Activated naive CD8-positive, alpha-beta T cell (primary cell): ENCODE results near the gene RAMP2.
A peak's percentile ranks its signal among the peaks of the same experiment; 100 is the strongest.

Source experiments
- H3K27ac Mint-ChIP-seq: one replicate; pipeline ENCODE4 v1.8.0; 2021; ENCODE audit warnings: mixed read lengths
- H3K27me3 Mint-ChIP-seq: one replicate; pipeline ENCODE4 v1.8.0; 2021; ENCODE audit warnings: mixed read lengths
- H3K36me3 Mint-ChIP-seq: one replicate; pipeline ENCODE4 v1.8.0; 2021; ENCODE audit warnings: mixed read lengths
- H3K4me1 Mint-ChIP-seq: one replicate; pipeline ENCODE4 v1.8.0; 2021; ENCODE audit warnings: low read depth, mixed read lengths
- H3K4me3 Mint-ChIP-seq: one replicate; pipeline ENCODE4 v1.8.0; 2021; ENCODE audit warnings: mild to moderate bottlenecking, mixed read lengths
- H3K9me3 Mint-ChIP-seq: one replicate; pipeline ENCODE4 v1.8.0; 2021; ENCODE audit warnings: low read depth, mixed read lengths

The RAMP2 gene

GRCh38 chr17:42797067-42798007 is 36.3 kb downstream of the RAMP2 start:
- H3K9me3 Mint-ChIP-seq: no peaks in the 10 kb centered on the region
- peaks cover 18% of the 10 kb centered on the region for H3K4me1 Mint-ChIP-seq
- no peaks in the 10 kb centered on the region for H3K27me3 Mint-ChIP-seq
- no peaks in the 10 kb centered on the region for H3K36me3 Mint-ChIP-seq
- H3K27ac Mint-ChIP-seq: peak overlapping the region; percentile 34
- H3K4me3 Mint-ChIP-seq: peak overlapping the region; percentile 94

- Mint-ChIP-seq H3K27me3 (no peaks in the 10 kb centered on the region), H3K9me3 (no peaks in the 10 kb centered on the region), H3K36me3 (no peaks in the 10 kb centered on the region), H3K4me3 (peak overlapping the region; percentile 94), H3K4me1 (peaks cover 18% of the 10 kb centered on the region), H3K27ac (peak overlapping the region; percentile 72)
Measured at GRCh38 chr17:42798011-42798382, 37.0 kb downstream of the RAMP2 start.

- Mint-ChIP-seq H3K36me3 (no peaks in the 10 kb centered on the region), H3K9me3 (no peaks in the 10 kb centered on the region), H3K4me1 (peaks cover 18% of the 10 kb centered on the region), H3K27me3 (no peaks in the 10 kb centered on the region), H3K4me3 (peak within 1 kb of the TSS; percentile 94), H3K27ac (peak within 1 kb of the TSS; percentile 72)
Measured at GRCh38 chr17:42798383-42799380, 37.7 kb downstream of the RAMP2 start, which contains the start of the genes CNTD1 and COA3. Gene CNTD1 (plus strand): TSS chr17:42798861. CDS start chr17:42799068, 207 bp downstream. Gene COA3 (minus strand): TSS chr17:42798704. CDS start chr17:42798681, 23 bp downstream.

- Mint-ChIP-seq H3K9me3 (no peaks in the 10 kb centered on the region), H3K27me3 (no peaks in the 10 kb centered on the region), H3K4me3 (no peak overlapping the region), H3K27ac (no peak overlapping the region), H3K36me3 (peaks cover 2% of the 10 kb centered on the region), H3K4me1 (peaks cover 4% of the 10 kb centered on the region)
Measured at GRCh38 chr17:42803074-42803883, 42.3 kb downstream of the RAMP2 start.

- Mint-ChIP-seq H3K4me1 (no peaks in the 10 kb centered on the region), H3K27ac (no peak overlapping the region), H3K4me3 (no peak overlapping the region), H3K9me3 (no peaks in the 10 kb centered on the region), H3K27me3 (no peaks in the 10 kb centered on the region), H3K36me3 (peaks cover 6% of the 10 kb centered on the region)
Measured at GRCh38 chr17:42804918-42805367, 43.9 kb downstream of the RAMP2 start.

- no peak overlapping the region for H3K27ac Mint-ChIP-seq
- H3K4me1 Mint-ChIP-seq: no peaks in the 10 kb centered on the region
- H3K9me3 Mint-ChIP-seq: no peaks in the 10 kb centered on the region
- no peak overlapping the region for H3K4me3 Mint-ChIP-seq
- H3K27me3 Mint-ChIP-seq: no peaks in the 10 kb centered on the region
- H3K36me3 Mint-ChIP-seq: peaks cover 11% of the 10 kb centered on the region
Measured at GRCh38 chr17:42806249-42806648, 45.2 kb downstream of the RAMP2 start.

GRCh38 chr17:42809250-42809649 is 48.2 kb downstream of the RAMP2 start:
- Mint-ChIP-seq H3K27ac (no peak overlapping the region), H3K4me1 (no peaks in the 10 kb centered on the region), H3K4me3 (no peak overlapping the region), H3K27me3 (no peaks in the 10 kb centered on the region), H3K36me3 (peaks cover 13% of the 10 kb centered on the region), H3K9me3 (no peaks in the 10 kb centered on the region)
